T-helper 1 cell (primary cell): ENCODE results near the gene PLEKHA6.
"Not testable (repeated sequence)": the region's sequence is repeated elsewhere in the genome, so short reads cannot be mapped to it uniquely, and the experiment has no call there.

Experiments used
- DNase-seq, 5 donors: peaks; one replicate each; pipeline ENCODE4 v3.0.0-alpha.2; 2012 to 2020

Gene PLEKHA6

DNA sequence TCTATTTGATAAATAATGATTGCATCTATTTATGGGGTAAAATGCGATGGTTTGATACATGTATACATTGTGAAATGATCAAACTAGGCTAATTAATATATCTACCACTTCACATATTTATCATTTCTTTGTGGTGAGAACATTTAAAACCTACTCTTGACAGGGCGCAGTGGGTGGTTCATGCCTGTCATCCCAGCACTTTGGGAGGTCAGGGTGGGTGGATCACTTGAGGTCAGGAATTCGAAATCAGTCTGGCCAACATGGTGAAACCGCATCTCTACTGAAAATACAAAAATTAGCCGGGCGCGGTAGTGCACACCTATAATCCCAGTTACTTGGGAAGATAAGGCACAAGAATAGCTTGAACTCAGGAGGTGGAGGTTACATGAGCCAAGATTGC is 25.3 kb downstream of the PLEKHA6 start:
- no peak for DNase-seq

GRCh38 chr1:204333427-204333826 is 26.3 kb downstream of the PLEKHA6 start:
- DNase-seq, result no peak

GRCh38 chr1:204331847-204332487 is 27.8 kb downstream of the PLEKHA6 start:
- DNase-seq, result no peak

GRCh38 chr1:204331275-204331674 is 28.5 kb downstream of the PLEKHA6 start:
- DNase-seq, result no peak

GRCh38 chr1:204327870-204328269 is 31.9 kb downstream of the PLEKHA6 start:
- DNase-seq, result not testable (repeated sequence)

GRCh38 chr1:204327359-204327758 is 32.4 kb downstream of the PLEKHA6 start:
- DNase-seq, result no peak

GRCh38 chr1:204326771-204327300 is 32.9 kb downstream of the PLEKHA6 start:
- no peak for DNase-seq

- no peak for DNase-seq
These were observed 33.8 kb downstream of the PLEKHA6 start for GRCh38 chr1:204325944-204326343.

GRCh38 chr1:204323887-204324286 is 35.8 kb downstream of the PLEKHA6 start:
- DNase-seq, result peak in 1 of 5 donors; percentile 55

- no peak for DNase-seq
These were observed 37.3 kb downstream of the PLEKHA6 start for GRCh38 chr1:204322339-204322868.

DNA sequence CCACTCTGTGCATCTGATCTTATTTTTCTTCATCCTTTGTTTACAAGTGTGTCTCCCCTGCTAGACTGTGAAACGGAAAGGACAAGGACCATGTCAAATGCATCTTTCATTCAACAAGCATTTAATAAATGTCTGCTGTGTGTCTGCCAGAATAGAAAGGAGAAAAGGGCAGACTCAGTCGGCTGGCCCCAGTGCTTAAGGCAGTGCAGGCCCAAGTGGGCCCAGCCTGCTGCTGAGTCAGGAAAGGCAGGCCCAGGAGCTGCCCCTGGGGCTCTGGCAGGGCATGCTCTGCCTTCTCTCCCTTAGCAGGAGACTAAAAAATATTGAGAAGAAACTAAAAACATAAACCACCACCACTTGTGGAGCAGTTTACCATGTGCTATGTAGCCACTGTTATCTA is 38.1 kb downstream of the PLEKHA6 start:
- no peak for DNase-seq

- DNase-seq, result no peak
These were observed 38.7 kb downstream of the PLEKHA6 start for GRCh38 chr1:204321051-204321450.

DNA sequence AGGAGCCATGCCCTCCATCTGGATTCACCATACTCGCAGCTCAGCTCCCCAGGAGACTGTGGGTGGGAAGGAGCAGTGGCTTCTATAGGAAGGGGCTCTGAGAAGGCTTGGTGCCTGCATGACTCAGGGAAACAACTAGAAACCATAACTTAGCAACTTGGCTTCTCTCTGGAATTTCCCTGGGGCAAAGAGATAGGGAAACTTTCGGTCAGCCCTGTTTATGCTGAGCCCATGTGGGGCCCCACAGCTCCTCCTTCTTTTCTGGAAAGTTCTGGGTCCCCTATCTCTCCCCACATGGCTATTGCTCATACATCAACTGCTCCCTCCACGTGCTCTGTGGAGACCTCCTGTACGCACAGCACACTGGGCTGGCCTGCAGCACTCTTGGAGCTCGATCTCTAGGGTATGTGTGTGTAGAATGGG is 39.3 kb downstream of the PLEKHA6 start:
- DNase-seq, result no peak

DNA sequence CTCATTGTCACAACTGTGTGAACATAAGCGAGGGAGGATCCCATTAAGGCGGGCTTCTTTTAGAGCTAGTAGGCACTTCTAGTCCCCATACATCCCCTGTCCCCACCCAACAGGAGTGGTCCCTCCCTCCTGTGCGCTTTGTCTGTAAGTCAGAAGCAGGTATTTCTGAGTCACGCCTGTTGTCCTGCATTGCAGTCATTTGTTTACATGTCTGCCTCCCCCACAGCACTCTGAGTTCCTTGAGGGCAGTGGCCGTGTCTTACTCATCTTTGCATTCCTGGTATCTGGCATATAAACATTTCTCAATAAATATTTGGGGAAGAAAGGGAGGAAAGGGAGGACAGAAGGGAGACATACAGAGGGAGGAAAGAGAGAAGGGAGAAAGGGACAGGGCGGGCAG is 40.3 kb downstream of the PLEKHA6 start:
- DNase-seq, result no peak

GRCh38 chr1:204319027-204319426 is 40.7 kb downstream of the PLEKHA6 start:
- no peak for DNase-seq

DNA sequence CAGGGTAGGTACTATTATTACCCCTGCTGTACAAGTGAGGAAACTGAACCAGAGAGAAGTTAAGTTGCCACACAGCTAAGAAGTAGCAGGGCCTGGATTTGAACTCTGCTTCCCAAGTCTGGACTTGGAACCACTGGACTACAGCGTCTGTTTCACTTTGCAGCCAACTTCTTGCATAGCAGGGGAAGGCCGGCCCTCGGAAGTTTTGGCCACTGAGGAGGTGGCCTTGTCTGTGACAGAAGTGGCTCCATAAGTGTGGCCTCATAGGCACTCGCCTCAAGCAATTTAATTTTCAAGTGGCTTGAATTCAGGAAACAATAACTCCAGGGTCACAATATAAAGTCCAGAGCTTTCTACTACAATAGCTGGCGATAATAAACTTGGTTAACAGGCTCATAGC is 41.4 kb downstream of the PLEKHA6 start:
- no peak for DNase-seq

GRCh38 chr1:204317170-204317569 is 42.6 kb downstream of the PLEKHA6 start:
- no peak for DNase-seq

- no peak for DNase-seq
These were observed 43.6 kb downstream of the PLEKHA6 start for GRCh38 chr1:204316164-204316563.

- no peak for DNase-seq
These were observed 44.7 kb downstream of the PLEKHA6 start for GRCh38 chr1:204314893-204315658.

- no peak for DNase-seq
These were observed 45.4 kb downstream of the PLEKHA6 start for GRCh38 chr1:204314171-204314892.

GRCh38 chr1:204313675-204314074 is 46.1 kb downstream of the PLEKHA6 start:
- DNase-seq, result no peak

GRCh38 chr1:204310970-204311369 is 48.8 kb downstream of the PLEKHA6 start:
- not testable (repeated sequence) for DNase-seq

- DNase-seq, result no peak
These were observed 51.6 kb downstream of the PLEKHA6 start for GRCh38 chr1:204308023-204308628.
